SK-N-SH (cell line): ENCODE measurements around the gene TMEM9. TPM values are rescaled to one million over a fixed set of nuclear protein-coding genes. Genes with fewer than 3 reads are reported as not detected.

Experiments used
- CTCF ChIA-PET: fragments of 300-600, 350-600 bp; formaldehyde crosslinking; extraction: SDS; loops from one replicate; lab custom pipeline; 2021; lab: Yijun Ruan, JAX
- POLR2A ChIA-PET: fragments of 350-600 bp; sonication (Branson Sonifier 250); formaldehyde crosslinking; extraction: SDS; loops from one replicate; lab custom pipeline; 2020; ENCODE audit warnings: antibody characterized with exemption, inconsistent platforms; lab: Yijun Ruan, JAX
- DNase-seq: peaks from one replicate; pipeline ENCODE4 v3.0.0; 2012
- H2AFZ ChIP-seq: fragments of 200-600 bp; sonication (generic); 2 replicates; pipeline ENCODE4 v1.8.1; 2016; ENCODE audit warnings: antibody characterized with exemption, mild to moderate bottlenecking, low read depth
- H3F3A ChIP-seq: fragments of 200-600 bp; sonication (generic); replicated peaks from 2 replicates; pipeline ENCODE3; 2016; ENCODE audit warnings: antibody characterized with exemption, mild to moderate bottlenecking; ENCODE audit not compliant: insufficient read depth
- H3K27ac ChIP-seq, 2 experiments: fragments of 200-500 bp in 1 of 2; fragments of 200-600 bp in 1 of 2; sonication (Bioruptor generic) in 1 of 2; sonication (generic), shearing (Covaris generic) in 1 of 2; 2 replicates each; pipeline versions ENCODE4 v1.5.1 to v1.6.1; 2014 to 2016; ENCODE audit warnings: low read depth in 2 of 2, inconsistent platforms in 1 of 2, low read length in 1 of 2, mild to moderate bottlenecking in 1 of 2, mixed read lengths in 1 of 2
- H3K27me3 ChIP-seq: fragments of 200-600 bp; sonication (generic), shearing (Covaris generic); 2 replicates; pipeline ENCODE4 v1.6.1; 2016; ENCODE audit warnings: mixed run types; ENCODE audit not compliant: insufficient read depth
- H3K36me3 ChIP-seq, 2 experiments: fragments of 200-500 bp in 1 of 2; fragments of 200-600 bp in 1 of 2; sonication (Bioruptor generic) in 1 of 2; sonication (generic) in 1 of 2; replicated peaks in 1 of 2; 2 replicates each; pipeline versions ENCODE3 to v1.5.1; 2014 to 2016; ENCODE audit warnings: low read length in 1 of 2, mild to moderate bottlenecking in 1 of 2; ENCODE audit not compliant: insufficient read depth in 2 of 2, control insufficient read depth in 1 of 2
- H3K4me1 ChIP-seq, 2 experiments: fragments of 200-500 bp in 1 of 2; fragments of 200-600 bp in 1 of 2; sonication (Bioruptor generic) in 1 of 2; sonication (generic), shearing (Covaris generic) in 1 of 2; 2 replicates each; pipeline versions ENCODE4 v1.5.1 to v1.6.1; 2014 to 2016; ENCODE audit warnings: low read depth in 1 of 2, low read length in 1 of 2, mixed run types in 1 of 2; ENCODE audit not compliant: insufficient read depth in 2 of 2, control insufficient read depth in 1 of 2
- H3K4me2 ChIP-seq: fragments of 200-600 bp; sonication (generic), shearing (Covaris generic); 2 replicates; pipeline ENCODE4 v1.6.1; 2017; ENCODE audit warnings: mixed run types
- H3K4me3 ChIP-seq, 2 experiments: fragments of 200-500 bp in 1 of 2; fragments of 200-600 bp in 1 of 2; sonication (Bioruptor generic) in 1 of 2; sonication (generic), shearing (Covaris generic) in 1 of 2; 2 replicates each; pipeline versions ENCODE4 v1.5.1 to v1.8.1; 2014 to 2016; ENCODE audit warnings: low read depth in 2 of 2, inconsistent platforms in 1 of 2, low read length in 1 of 2, mild to moderate bottlenecking in 1 of 2, mixed read lengths in 1 of 2, moderate library complexity in 1 of 2
- H3K79me2 ChIP-seq: fragments of 200-600 bp; sonication (generic); 2 replicates; pipeline ENCODE4 v1.8.1; 2017; ENCODE audit warnings: mild to moderate bottlenecking; ENCODE audit not compliant: insufficient read depth
- H3K9ac ChIP-seq: fragments of 200-600 bp; sonication (generic); 2 replicates; pipeline ENCODE4 v1.6.1; 2017; ENCODE audit warnings: mixed run types
- H3K9me2 ChIP-seq: fragments of 200-600 bp; sonication (generic); 2 replicates; pipeline ENCODE4 v1.6.1; 2017; ENCODE audit warnings: mixed run types
- H3K9me3 ChIP-seq: fragments of 200-600 bp; sonication (generic); 2 replicates; pipeline ENCODE4 v1.6.1; 2017; ENCODE audit warnings: mixed run types, mild to moderate bottlenecking, moderate library complexity
- H4K20me1 ChIP-seq: fragments of 200-600 bp; sonication (generic); 2 replicates; pipeline ENCODE4 v1.6.1; 2017; ENCODE audit warnings: mild to moderate bottlenecking, mixed run types; ENCODE audit not compliant: insufficient read depth
- EP300 ChIP-seq, 2 experiments: IDR thresholded peaks; 2 replicates each; pipeline versions ENCODE4 v1.4.0 to v1.6.1; 2012; ENCODE audit warnings: borderline replicate concordance in 1 of 2, low read depth in 1 of 2, low read length in 1 of 2
- EZH2phosphoT487 ChIP-seq: fragments of 200-600 bp; sonication (generic); IDR thresholded peaks from 2 replicates; pipeline ENCODE4 v1.6.1; 2017; ENCODE audit warnings: low read depth, mixed run types, mild to moderate bottlenecking, antibody characterized with exemption, moderate library complexity, borderline replicate concordance
- FOSL2 ChIP-seq: IDR thresholded peaks from 2 replicates; pipeline ENCODE4 v1.4.0; 2012; ENCODE audit warnings: low read depth, mild to moderate bottlenecking, moderate library complexity, borderline replicate concordance
- FOXJ3 ChIP-seq: sonication (generic); formaldehyde crosslinking; IDR thresholded peaks from 2 replicates; pipeline ENCODE4 v1.5.1; 2020; ENCODE audit warnings: mild to moderate bottlenecking, missing genetic modification reagents
- MXI1 ChIP-seq: IDR thresholded peaks from 2 replicates; pipeline ENCODE4 v1.6.1; 2012; ENCODE audit warnings: mild to moderate bottlenecking, low read depth, low read length, improper control_type of control experiment
- RAD21 ChIP-seq: IDR thresholded peaks from 2 replicates; pipeline ENCODE4 v1.6.1; 2012; ENCODE audit warnings: mild to moderate bottlenecking, low read length
- REST ChIP-seq: IDR thresholded peaks from 2 replicates; pipeline ENCODE4 v1.6.1; 2012; ENCODE audit warnings: mild to moderate bottlenecking, low read depth, low read length, moderate library complexity
- RXRA ChIP-seq: IDR thresholded peaks from 2 replicates; pipeline ENCODE4 v1.4.0; 2012; ENCODE audit warnings: low read depth, mild to moderate bottlenecking, borderline replicate concordance
- SIN3A ChIP-seq: IDR thresholded peaks from 2 replicates; pipeline ENCODE4 v1.6.1; 2012; ENCODE audit warnings: low read depth, mild to moderate bottlenecking, low read length, moderate library complexity, borderline replicate concordance
- USF2 ChIP-seq: fragments of 150-350 bp; IDR thresholded peaks from 2 replicates; pipeline ENCODE4 v1.6.1; 2017; ENCODE audit warnings: antibody characterized with exemption, low read length, low read depth, borderline replicate concordance
- WGBS: methylation state at CpG from one replicate; pipeline ENCODE4 v1.1.6; 2017; ENCODE audit warnings: low lambda C conversion rate; 5-methylcytosine and 5-hydroxymethylcytosine counted together
- polyA plus RNA-seq, 3 experiments: library from polyadenylated mRNA; depleted of rRNA; stranded (reverse); fragments of >200 nt; gene quantifications; 2 replicates each; pipeline ENCODE4 v1.2.3, GENCODE V29; 2012

The TMEM9 gene
- polyA plus RNA-seq, 1 of the 3 experiments (the other 2 are of a cell fraction), result 126 TPM

GRCh38 chr1:201104141-201104540 lies 50.1 kb downstream of the TMEM9 start (continued):
- TF ChIP-seq REST, result no peak
- no peak for TF ChIP-seq MXI1
- TF ChIP-seq EP300 (IDR thresholded peaks at IDR 0.05; ENCODE audit: borderline replicate concordance in 1 of 2, low read depth in 1 of 2, low read length in 1 of 2), result no peak
- no peak for TF ChIP-seq RAD21
- TF ChIP-seq RXRA, result no peak
- TF ChIP-seq FOSL2, result no peak

DNA sequence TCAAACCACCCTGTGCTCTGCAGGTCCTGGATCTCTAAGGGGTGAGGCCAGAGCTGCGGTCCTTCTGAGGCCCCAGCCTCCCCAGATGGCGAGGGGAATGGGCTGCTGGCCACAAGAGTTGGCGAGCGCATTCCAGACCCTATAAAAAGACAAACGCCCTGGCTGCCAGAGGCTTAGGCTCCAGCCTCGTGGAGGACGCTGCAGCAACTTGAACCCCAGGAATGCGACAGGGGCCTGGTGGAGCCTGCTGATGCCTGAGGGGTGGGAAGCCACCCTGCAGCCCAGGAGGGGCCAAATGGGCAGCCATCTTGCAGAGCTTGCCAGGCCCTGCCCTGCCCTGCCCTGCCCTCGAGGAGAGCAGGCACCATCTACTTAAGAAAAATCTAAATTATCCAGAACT lies 50.6 kb downstream of the TMEM9 start:
- Histone ChIP-seq H3K9me2 (no peaks in the 10 kb centered on the region), H3K9ac (no peak overlapping the region), H3K4me3 (no peak overlapping the region), H3K79me2 (no peaks in the 10 kb centered on the region), H3K9me3 (no peaks in the 10 kb centered on the region)
- no peak for DNase-seq
- 57% methylated on average over 6 of the region's 9 CpGs for WGBS
- TF ChIP-seq FOXJ3 (no peak), RXRA (no peak), EZH2phosphoT487 (no peak), SIN3A (no peak)
- TF ChIP-seq, all 33 proteins: peak for 0
- H4K20me1 ChIP-seq, result no peaks in the 10 kb centered on the region
- no peak overlapping the region for H3K27ac ChIP-seq
- no peak overlapping the region for H3K4me2 ChIP-seq
- H2AFZ ChIP-seq, result no peak overlapping the region
- peaks cover 0 to 7% of the 10 kb centered on the region in 2 experiments; a peak in 1 of 4 replicates for H3K4me1 ChIP-seq
- ChIA-PET CTCF (interaction anchor here (0.9 to 1.7 kb wide), 3 partner anchors 10 to 131 kb away, joined by 3 to 6 read pairs (median 5); no protein-coding TSS in a partner anchor), POLR2A (no interaction called here)
- H3K27me3 ChIP-seq, result peaks cover 23% of the 10 kb centered on the region; the same call in 1 of the 2 replicates
- H3K36me3 ChIP-seq, result no peaks in the 10 kb centered on the region
- H3F3A ChIP-seq, result no peaks in the 10 kb centered on the region

DNA sequence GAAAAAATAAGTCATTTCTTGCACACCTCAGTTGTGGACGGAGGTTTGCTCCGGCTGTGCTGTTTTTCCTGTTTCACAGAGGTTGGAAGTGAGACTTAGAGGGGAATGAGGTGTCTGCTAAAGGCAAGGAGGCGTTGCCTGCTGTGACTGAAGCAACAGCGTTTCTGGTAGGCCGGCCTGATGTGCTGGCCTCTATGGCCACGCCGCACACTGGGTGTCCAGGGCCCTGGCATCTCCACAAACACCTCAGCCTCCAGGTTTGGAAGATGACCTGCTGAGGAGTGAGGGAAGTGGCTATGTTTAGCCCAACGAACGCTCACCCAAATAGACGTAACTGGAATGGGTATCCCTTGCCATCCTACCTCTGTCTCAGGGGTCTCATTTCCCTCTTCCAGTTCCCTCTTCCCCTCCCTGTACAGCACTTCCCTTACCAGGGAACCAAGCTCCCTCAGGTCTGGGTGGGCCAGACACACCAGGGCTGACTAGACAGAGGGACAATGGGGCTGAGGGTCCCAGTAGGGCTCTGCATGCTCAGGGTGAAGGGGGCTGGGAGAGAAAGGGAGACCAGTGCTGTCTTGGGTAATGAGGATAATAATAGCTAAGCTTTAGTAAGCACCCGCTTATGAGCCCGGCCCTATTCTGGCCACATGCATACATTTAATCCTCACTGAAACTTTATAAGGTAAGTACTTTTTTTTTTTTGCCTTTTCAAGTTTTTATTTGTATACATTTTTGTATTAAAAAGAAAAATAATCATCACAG lies 53.9 kb downstream of the TMEM9 start:
- DNase-seq, result no peak
- CTCF ChIA-PET, result interaction anchor here (1.2 to 2.7 kb wide), 2 partner anchors 15 to 128 kb away, joined by 4 to 13 read pairs; no protein-coding TSS in a partner anchor
- H3K79me2 ChIP-seq, result no peaks in the 10 kb centered on the region
- H3K9me2 ChIP-seq, result no peaks in the 10 kb centered on the region
- POLR2A ChIA-PET, result no interaction called here
- H3K4me2 ChIP-seq, result no peak overlapping the region
- WGBS, result 68% methylated on average over 12 of the region's 12 CpGs
- no peaks in the 10 kb centered on the region for H3K36me3 ChIP-seq
- no peak overlapping the region for H3K9ac ChIP-seq
- H4K20me1 ChIP-seq, result no peaks in the 10 kb centered on the region
- H3F3A ChIP-seq, result no peaks in the 10 kb centered on the region
- peaks cover 0 to 7% of the 10 kb centered on the region in 2 experiments; a peak in 1 of 4 replicates for H3K4me1 ChIP-seq
- H3K4me3 ChIP-seq, result no peak overlapping the region
- H2AFZ ChIP-seq, result no peak overlapping the region
- H3K9me3 ChIP-seq, result no peaks in the 10 kb centered on the region
- TF ChIP-seq USF2, result no peak
- no peak overlapping the region for H3K27ac ChIP-seq
- peaks cover 16% of the 10 kb centered on the region for H3K27me3 ChIP-seq
